ENCODE measurements around the gene TTC14. TPM values are rescaled to one million over a fixed set of nuclear protein-coding genes. Genes with fewer than 3 reads are reported as not detected.
"Not testable (repeated sequence)": the region's sequence is repeated elsewhere in the genome, so short reads cannot be mapped to it uniquely, and the experiment has no call there.

TTC14 gene
- total RNA-seq, 1 donor from 2014 or later: 55.6 TPM

GRCh38 chr3:180615954-180616353, 14.0 kb downstream of the TTC14 start:
- H3K4me3 Mint-ChIP-seq (ENCODE audit: unreplicated experiment): no peak overlapping the region
- TF ChIP-seq CTCF (IDR thresholded peaks at IDR 0.05): no peak
- H3K36me3 Mint-ChIP-seq (ENCODE audit: unreplicated experiment): peaks cover 13% of the 10 kb centered on the region
- no peak for DNase-seq (ENCODE audit: extremely low spot score, unreplicated experiment)
- H3K27ac Mint-ChIP-seq (ENCODE audit: unreplicated experiment): no peak overlapping the region
- H3K27me3 Mint-ChIP-seq (ENCODE audit: unreplicated experiment): no peaks in the 10 kb centered on the region
- H3K4me1 Mint-ChIP-seq (ENCODE audit: unreplicated experiment): peaks cover 6% of the 10 kb centered on the region
- H3K9me3 Mint-ChIP-seq (ENCODE audit: unreplicated experiment): peaks cover 3% of the 10 kb centered on the region

- Mint-ChIP-seq H3K4me3 (ENCODE audit: unreplicated experiment) (no peak overlapping the region), H3K4me1 (ENCODE audit: unreplicated experiment) (peaks cover 6% of the 10 kb centered on the region), H3K9me3 (ENCODE audit: unreplicated experiment) (peaks cover 3% of the 10 kb centered on the region), H3K27me3 (ENCODE audit: unreplicated experiment) (no peaks in the 10 kb centered on the region), H3K27ac (ENCODE audit: unreplicated experiment) (no peak overlapping the region), H3K36me3 (ENCODE audit: unreplicated experiment) (peaks cover 16% of the 10 kb centered on the region)
- DNase-seq (ENCODE audit: extremely low spot score, unreplicated experiment): no peak
- TF ChIP-seq CTCF (IDR thresholded peaks at IDR 0.05): no peak
Observed at GRCh38 chr3:180617049-180617448, 15.1 kb downstream of the TTC14 start.

- H3K27me3 Mint-ChIP-seq (ENCODE audit: unreplicated experiment); H3K27ac Mint-ChIP-seq (ENCODE audit: unreplicated experiment); H3K4me1 Mint-ChIP-seq (ENCODE audit: unreplicated experiment); H3K9me3 Mint-ChIP-seq (ENCODE audit: unreplicated experiment); H3K36me3 Mint-ChIP-seq (ENCODE audit: unreplicated experiment); DNase-seq (ENCODE audit: extremely low spot score, unreplicated experiment); H3K4me3 Mint-ChIP-seq (ENCODE audit: unreplicated experiment): not testable (repeated sequence)
Observed at GRCh38 chr3:180618563-180618962, 16.6 kb downstream of the TTC14 start.

DNA sequence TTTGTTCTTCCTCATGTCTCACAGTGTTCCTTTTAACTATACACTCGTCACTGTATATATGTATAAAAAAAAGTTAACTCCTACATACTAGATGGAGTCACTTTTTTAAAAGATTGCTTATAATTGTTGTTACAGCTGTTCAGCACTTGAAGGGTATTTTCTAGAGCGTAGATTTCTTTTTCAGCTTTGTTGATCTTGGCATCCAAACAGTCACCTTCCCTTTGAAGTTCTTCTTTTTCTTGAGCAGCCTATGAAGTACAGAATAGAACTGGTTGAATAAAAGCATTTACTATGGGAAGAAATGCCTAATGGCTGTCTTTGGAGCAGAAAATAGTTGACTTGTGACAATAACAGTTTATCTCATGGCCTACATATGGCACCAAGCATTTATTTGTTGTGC, 17.8 kb downstream of the TTC14 start:
- H3K9me3 Mint-ChIP-seq (ENCODE audit: unreplicated experiment): peaks cover 3% of the 10 kb centered on the region
- DNase-seq (ENCODE audit: extremely low spot score, unreplicated experiment): no peak
- no peaks in the 10 kb centered on the region for H3K27me3 Mint-ChIP-seq (ENCODE audit: unreplicated experiment)
- TF ChIP-seq CTCF (IDR thresholded peaks at IDR 0.05): no peak
- H3K36me3 Mint-ChIP-seq (ENCODE audit: unreplicated experiment): peaks cover 12% of the 10 kb centered on the region
- no peak overlapping the region for H3K27ac Mint-ChIP-seq (ENCODE audit: unreplicated experiment)
- no peak overlapping the region for H3K4me3 Mint-ChIP-seq (ENCODE audit: unreplicated experiment)
- peaks cover 6% of the 10 kb centered on the region for H3K4me1 Mint-ChIP-seq (ENCODE audit: unreplicated experiment)

DNA sequence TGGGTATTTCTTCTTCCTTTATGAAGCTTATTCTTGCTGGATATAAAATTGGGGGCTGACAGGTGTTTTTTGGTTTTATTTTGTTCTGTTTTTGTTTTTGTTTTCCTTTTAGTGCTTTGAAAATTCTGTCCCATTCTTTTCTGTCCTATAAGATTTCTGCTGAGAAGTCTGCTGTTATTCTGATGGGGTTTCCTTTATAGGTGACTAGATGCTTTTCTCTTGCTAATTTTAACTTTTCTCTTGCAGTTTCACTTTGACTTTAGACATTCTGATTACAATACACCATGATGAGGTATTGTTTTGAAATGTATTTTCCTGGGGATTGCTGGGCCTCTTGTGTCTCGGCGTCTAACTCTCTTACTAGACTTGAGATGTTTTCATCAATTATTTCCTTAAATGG, 22.8 kb downstream of the TTC14 start:
- no peak for DNase-seq (ENCODE audit: extremely low spot score, unreplicated experiment)
- Mint-ChIP-seq H3K9me3 (ENCODE audit: unreplicated experiment) (no peaks in the 10 kb centered on the region), H3K36me3 (ENCODE audit: unreplicated experiment) (peaks cover 9% of the 10 kb centered on the region), H3K27ac (ENCODE audit: unreplicated experiment) (no peak overlapping the region), H3K4me3 (ENCODE audit: unreplicated experiment) (no peak overlapping the region), H3K4me1 (ENCODE audit: unreplicated experiment) (peaks cover 4% of the 10 kb centered on the region), H3K27me3 (ENCODE audit: unreplicated experiment) (no peaks in the 10 kb centered on the region)
- no peak for TF ChIP-seq CTCF (IDR thresholded peaks at IDR 0.05)

- no peaks in the 10 kb centered on the region for H3K27me3 Mint-ChIP-seq (ENCODE audit: unreplicated experiment)
- no peak overlapping the region for H3K27ac Mint-ChIP-seq (ENCODE audit: unreplicated experiment)
- peaks cover 7% of the 10 kb centered on the region for H3K36me3 Mint-ChIP-seq (ENCODE audit: unreplicated experiment)
- no peaks in the 10 kb centered on the region for H3K4me1 Mint-ChIP-seq (ENCODE audit: unreplicated experiment)
- no peak for DNase-seq (ENCODE audit: extremely low spot score, unreplicated experiment)
- H3K4me3 Mint-ChIP-seq (ENCODE audit: unreplicated experiment): no peak overlapping the region
- no peaks in the 10 kb centered on the region for H3K9me3 Mint-ChIP-seq (ENCODE audit: unreplicated experiment)
- no peak for TF ChIP-seq CTCF (IDR thresholded peaks at IDR 0.05)
Observed at GRCh38 chr3:180626844-180627243, 24.9 kb downstream of the TTC14 start.
